ENCODE measurements around the gene RPS23.
"Not testable (repeated sequence)": the region's sequence is repeated elsewhere in the genome, so short reads cannot be mapped to it uniquely, and the experiment has no call there.

The RPS23 gene

DNA sequence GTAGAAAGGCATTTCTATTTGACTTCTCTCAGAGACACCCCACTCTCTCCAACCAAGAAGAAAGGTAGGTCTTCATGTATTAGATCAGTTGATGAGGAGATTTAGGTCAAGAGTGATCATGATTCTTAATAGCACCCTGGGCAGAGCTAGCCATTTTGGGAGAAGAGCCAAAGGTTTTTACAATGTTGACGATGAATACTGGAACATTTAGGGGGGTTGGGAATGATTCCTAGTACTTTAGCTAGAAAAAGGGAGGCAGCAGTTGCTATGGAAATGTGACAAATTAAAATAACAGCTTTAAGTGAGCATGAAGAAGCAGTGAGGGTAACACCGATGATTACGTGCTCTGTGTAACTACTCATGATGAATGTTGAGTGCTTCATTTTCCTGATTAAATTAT, 9.5 kb upstream of the RPS23 start:
- H3K27me3 ChIP-seq (ENCODE audit: control insufficient read depth, insufficient read depth, low read length): no peaks in the 10 kb centered on the region
- no peak overlapping the region for H3K4me3 ChIP-seq (ENCODE audit: low read depth, low read length)
- H3K36me3 ChIP-seq (ENCODE audit: control insufficient read depth, insufficient read depth, low read length): no peaks in the 10 kb centered on the region
- no peaks in the 10 kb centered on the region for H3K9me3 ChIP-seq (ENCODE audit: control insufficient read depth, insufficient read depth, low read length)
- peaks cover 3% of the 10 kb centered on the region for H3K4me1 ChIP-seq (ENCODE audit: control insufficient read depth, insufficient read depth, low read length)
- H3K9ac ChIP-seq (ENCODE audit: low read depth, low read length): no peak overlapping the region

DNA sequence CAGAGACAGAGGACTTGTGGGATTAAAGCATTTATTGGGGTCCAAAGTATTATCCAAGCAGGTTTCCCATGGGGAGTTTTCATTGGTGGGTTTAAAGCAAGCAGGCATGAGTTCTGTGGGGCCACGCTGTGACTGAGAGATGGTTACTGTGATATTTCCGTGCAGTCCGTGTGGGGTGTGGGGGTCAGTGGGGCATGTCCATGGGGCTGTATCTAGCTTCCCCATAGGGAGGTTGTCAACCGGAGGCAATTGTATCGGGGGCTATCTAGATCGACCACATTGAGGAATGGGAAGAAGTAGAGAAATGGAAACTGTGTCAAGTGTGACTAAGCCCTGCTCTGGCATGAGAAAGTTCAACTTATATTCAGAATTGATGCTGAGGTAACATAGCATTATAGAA, 7.1 kb upstream of the RPS23 start:
- Histone ChIP-seq H3K4me3 (ENCODE audit: low read depth, low read length) (no peak overlapping the region), H3K9me3 (ENCODE audit: control insufficient read depth, insufficient read depth, low read length) (no peaks in the 10 kb centered on the region), H3K36me3 (ENCODE audit: control insufficient read depth, insufficient read depth, low read length) (no peaks in the 10 kb centered on the region), H3K27me3 (ENCODE audit: control insufficient read depth, insufficient read depth, low read length) (no peaks in the 10 kb centered on the region), H3K4me1 (ENCODE audit: control insufficient read depth, insufficient read depth, low read length) (no peaks in the 10 kb centered on the region), H3K9ac (ENCODE audit: low read depth, low read length) (no peak overlapping the region)

DNA sequence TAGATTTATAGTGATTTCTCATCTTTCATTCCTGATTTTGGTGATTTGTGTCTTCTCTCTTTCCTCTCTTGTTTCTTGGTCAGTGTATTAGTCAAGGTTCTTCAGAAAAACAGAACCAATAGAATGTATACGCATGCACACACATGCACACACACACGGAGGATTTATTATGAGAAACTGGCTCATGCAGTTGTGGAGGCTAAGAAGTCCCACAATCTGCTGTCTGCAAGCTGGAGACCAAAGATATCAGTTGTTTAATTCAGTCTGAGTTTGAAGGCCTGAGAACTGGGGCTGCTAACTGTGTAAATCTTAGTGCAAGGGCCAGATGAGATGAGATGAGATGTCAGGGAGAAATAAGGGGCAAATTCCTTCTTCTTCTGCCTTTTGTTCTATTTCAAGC, 5.7 kb upstream of the RPS23 start:
- Histone ChIP-seq H3K4me1 (ENCODE audit: control insufficient read depth, insufficient read depth, low read length) (no peaks in the 10 kb centered on the region), H3K9me3 (ENCODE audit: control insufficient read depth, insufficient read depth, low read length) (no peaks in the 10 kb centered on the region), H3K36me3 (ENCODE audit: control insufficient read depth, insufficient read depth, low read length) (no peaks in the 10 kb centered on the region), H3K27me3 (ENCODE audit: control insufficient read depth, insufficient read depth, low read length) (no peaks in the 10 kb centered on the region), H3K4me3 (ENCODE audit: low read depth, low read length) (no peak overlapping the region), H3K9ac (ENCODE audit: low read depth, low read length) (no peak overlapping the region)

DNA sequence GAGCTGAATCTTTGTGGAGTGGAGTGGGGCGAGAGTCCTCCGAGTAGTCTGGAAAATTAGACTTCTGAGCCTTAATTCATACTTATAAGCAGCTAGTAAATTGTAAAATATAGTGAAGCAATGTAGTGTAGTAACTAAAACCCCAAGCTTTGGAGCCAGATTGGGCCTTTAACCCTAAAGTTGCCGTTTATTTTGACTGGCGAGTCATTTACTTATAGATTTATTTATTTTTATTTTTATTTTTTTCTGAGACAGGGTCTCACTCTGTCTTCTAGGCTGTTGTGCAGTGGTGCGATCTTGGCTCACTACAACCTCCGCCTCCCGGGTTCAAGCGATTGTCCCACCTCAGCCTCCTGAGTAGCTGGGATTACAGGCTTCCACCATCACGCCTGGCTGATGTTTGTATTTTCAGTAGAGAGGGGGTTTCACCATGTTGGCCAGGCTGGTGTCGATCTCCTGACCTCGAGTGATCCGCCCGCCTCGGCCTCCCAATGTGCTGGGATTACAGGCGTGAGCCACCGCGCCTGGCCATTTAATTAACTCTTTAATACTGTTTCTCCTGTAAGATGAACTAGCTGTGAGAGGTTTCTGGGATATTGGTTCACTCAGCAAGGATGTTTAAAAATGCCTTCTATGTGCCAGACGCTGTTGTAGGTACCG, 687 bp upstream of the RPS23 start:
- H3K4me3 ChIP-seq (ENCODE audit: low read depth, low read length): peak overlapping the region; percentile 72
- peak overlapping the region; percentile 97 for H3K9ac ChIP-seq (ENCODE audit: low read depth, low read length)
- H3K36me3 ChIP-seq (ENCODE audit: control insufficient read depth, insufficient read depth, low read length): peaks cover 14% of the 10 kb centered on the region
- H3K4me1 ChIP-seq (ENCODE audit: control insufficient read depth, insufficient read depth, low read length): no peaks in the 10 kb centered on the region
- no peaks in the 10 kb centered on the region for H3K27me3 ChIP-seq (ENCODE audit: control insufficient read depth, insufficient read depth, low read length)
- no peaks in the 10 kb centered on the region for H3K9me3 ChIP-seq (ENCODE audit: control insufficient read depth, insufficient read depth, low read length)

DNA sequence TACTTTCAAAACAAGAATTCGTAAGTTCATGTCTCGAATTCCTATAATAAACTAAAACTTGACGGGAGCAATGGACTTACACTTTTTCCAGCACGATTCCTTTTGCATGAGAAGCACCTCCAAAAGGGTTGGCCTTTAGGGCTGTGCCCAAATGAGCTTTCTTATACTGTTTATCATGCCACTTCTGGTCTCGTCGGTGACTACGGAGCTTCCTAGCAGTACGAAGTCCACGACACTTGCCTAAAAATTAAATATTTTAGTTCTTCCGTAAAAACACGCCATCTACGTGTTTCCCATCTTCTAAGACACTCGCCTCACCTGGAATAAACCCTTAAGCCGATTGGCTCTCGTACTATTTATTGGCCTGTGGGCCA, 554 bp downstream of the RPS23 start:
- peak overlapping the region; percentile 97 for H3K9ac ChIP-seq (ENCODE audit: low read depth, low read length)

DNA sequence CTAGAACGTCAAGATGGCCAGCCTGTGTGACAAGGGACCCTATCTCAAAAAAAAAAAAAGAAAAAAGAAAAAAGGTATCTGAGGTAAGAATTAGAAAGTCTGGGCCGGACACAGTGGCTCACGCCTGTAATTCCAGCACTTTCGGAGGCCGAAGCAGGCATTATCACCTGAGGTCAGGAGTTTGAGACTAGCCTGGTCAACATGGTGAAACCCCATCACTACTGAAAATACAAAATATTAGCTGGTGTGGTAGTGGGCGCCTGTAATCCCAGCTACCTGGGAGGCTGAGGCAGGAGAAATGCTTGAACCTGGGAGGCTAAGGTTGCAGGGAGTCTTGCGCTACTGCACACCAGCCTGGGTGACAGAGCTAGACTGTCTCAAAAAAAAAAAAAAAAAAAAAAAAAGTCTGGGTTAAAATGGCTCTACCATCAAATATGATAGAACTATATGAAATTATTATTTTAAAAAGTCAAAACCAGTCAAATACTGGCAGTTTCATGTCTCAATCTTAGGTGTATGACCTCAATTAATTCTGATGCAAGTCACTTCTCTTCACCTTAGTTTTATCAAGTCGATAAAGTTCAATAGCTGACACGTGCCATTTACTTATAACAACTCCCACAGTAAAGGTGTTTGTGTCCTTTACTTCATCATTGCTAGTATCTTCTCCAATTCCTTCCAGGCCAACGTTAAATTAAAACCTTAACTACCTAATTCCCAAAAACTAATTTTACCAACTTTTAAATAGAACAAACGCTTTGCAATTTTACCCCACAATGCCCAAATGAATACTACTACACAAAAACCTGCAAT, 1.1 kb downstream of the RPS23 start:
- Histone ChIP-seq H3K27me3 (ENCODE audit: control insufficient read depth, insufficient read depth, low read length) (no peaks in the 10 kb centered on the region), H3K9ac (ENCODE audit: low read depth, low read length) (peak overlapping the region; percentile 97), H3K36me3 (ENCODE audit: control insufficient read depth, insufficient read depth, low read length) (peaks cover 14% of the 10 kb centered on the region), H3K9me3 (ENCODE audit: control insufficient read depth, insufficient read depth, low read length) (no peaks in the 10 kb centered on the region), H3K4me1 (ENCODE audit: control insufficient read depth, insufficient read depth, low read length) (no peaks in the 10 kb centered on the region), H3K4me3 (ENCODE audit: low read depth, low read length) (peak overlapping the region; percentile 72)

More for the DNA sequence above, 554 bp downstream of the RPS23 start:
- Histone ChIP-seq H3K9me3 (ENCODE audit: control insufficient read depth, insufficient read depth, low read length) (no peaks in the 10 kb centered on the region), H3K27me3 (ENCODE audit: control insufficient read depth, insufficient read depth, low read length) (no peaks in the 10 kb centered on the region), H3K4me3 (ENCODE audit: low read depth, low read length) (peak overlapping the region; percentile 72), H3K36me3 (ENCODE audit: control insufficient read depth, insufficient read depth, low read length) (peaks cover 14% of the 10 kb centered on the region), H3K4me1 (ENCODE audit: control insufficient read depth, insufficient read depth, low read length) (no peaks in the 10 kb centered on the region)

DNA sequence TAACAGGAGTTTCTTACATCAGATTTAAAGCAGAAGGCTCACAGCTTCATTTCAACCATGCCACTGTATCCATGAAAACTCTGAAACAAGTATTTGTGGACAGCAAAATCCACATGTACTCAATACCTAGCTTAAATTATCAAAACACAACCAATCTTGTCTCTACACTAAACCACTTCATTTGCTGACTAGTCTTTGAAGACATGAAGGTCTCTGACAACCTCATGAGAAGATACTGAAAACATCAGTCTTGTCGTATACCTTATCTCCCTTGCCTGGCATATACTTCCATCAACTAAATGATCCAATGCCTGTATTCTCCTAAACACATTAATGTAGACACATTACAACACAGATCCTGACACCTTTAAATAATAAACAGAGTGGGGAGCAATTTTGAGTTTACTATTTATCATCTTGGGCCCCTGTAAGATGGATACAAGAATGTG, 2.9 kb downstream of the RPS23 start:
- Histone ChIP-seq H3K9ac (ENCODE audit: low read depth, low read length) (no peak overlapping the region), H3K4me1 (ENCODE audit: control insufficient read depth, insufficient read depth, low read length) (no peaks in the 10 kb centered on the region), H3K36me3 (ENCODE audit: control insufficient read depth, insufficient read depth, low read length) (peaks cover 14% of the 10 kb centered on the region), H3K4me3 (ENCODE audit: low read depth, low read length) (no peak overlapping the region), H3K27me3 (ENCODE audit: control insufficient read depth, insufficient read depth, low read length) (no peaks in the 10 kb centered on the region), H3K9me3 (ENCODE audit: control insufficient read depth, insufficient read depth, low read length) (no peaks in the 10 kb centered on the region)

DNA sequence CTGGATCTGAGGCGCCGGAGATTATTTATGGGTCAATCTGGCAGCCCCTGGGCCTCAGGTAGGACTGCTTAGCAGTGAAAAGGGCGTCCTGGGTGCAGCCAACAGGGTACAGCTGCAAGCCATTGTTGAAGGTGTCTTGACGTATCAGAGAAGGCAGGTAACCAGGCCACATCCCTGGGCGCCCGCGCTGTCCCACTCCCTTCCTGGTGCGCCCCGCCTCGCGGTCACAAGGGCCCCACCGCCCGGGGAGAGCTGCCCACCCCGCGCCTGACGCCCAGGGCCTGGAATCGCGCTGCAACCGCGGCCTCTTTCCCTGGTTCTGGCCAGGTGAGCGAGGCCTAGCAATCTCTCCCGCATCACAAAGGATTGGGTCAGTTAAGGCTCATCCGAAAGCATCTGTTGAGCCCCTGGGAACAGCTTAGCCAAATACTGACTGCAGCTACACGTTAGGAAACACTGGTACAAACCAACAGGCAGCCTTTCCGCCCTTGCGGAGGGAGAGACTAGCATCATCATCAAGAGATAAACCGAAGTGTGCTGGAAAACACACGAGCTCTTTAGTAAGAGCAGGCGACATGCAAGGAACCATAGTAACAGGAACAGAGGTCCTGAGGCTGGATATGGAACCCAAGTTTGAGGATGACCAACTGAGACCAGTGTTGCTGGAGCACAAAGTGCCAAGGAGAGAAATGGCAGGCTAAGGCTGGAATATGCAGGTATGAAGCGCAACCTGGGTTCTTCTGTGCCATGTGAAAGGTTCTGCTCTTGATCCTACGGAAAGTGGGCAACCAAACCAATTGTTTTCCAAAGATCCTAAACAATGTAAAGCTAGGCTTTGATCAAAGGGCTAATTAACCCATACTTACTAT, 3.6 kb downstream of the RPS23 start:
- Histone ChIP-seq H3K36me3 (ENCODE audit: control insufficient read depth, insufficient read depth, low read length) (peaks cover 14% of the 10 kb centered on the region), H3K4me1 (ENCODE audit: control insufficient read depth, insufficient read depth, low read length) (no peaks in the 10 kb centered on the region), H3K4me3 (ENCODE audit: low read depth, low read length) (peak overlapping the region; percentile 7), H3K9me3 (ENCODE audit: control insufficient read depth, insufficient read depth, low read length) (no peaks in the 10 kb centered on the region), H3K27me3 (ENCODE audit: control insufficient read depth, insufficient read depth, low read length) (no peaks in the 10 kb centered on the region), H3K9ac (ENCODE audit: low read depth, low read length) (peak overlapping the region; percentile 26)

DNA sequence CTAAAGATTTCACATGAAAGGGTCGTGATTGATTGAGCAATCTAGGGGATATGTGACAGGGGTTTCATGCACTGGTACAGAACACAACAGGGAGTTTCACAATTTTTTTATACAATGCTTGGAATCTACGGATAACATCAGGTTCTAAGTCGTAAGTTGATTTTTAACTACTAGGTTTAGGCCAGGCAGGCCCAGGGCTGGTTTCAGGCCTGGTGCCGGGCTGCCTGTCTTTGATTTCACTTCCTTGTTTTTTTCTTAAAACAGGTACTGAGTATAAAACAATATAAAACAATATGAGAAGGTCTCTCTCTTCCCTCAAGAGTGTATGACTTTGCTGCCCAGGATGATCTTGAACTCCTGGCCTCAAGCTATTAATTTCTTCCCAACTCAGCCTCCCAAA, 4.7 kb downstream of the RPS23 start:
- not testable (repeated sequence) for H3K9me3 ChIP-seq (ENCODE audit: control insufficient read depth, insufficient read depth, low read length); H3K4me1 ChIP-seq (ENCODE audit: control insufficient read depth, insufficient read depth, low read length); H3K4me3 ChIP-seq (ENCODE audit: low read depth, low read length); H3K27me3 ChIP-seq (ENCODE audit: control insufficient read depth, insufficient read depth, low read length); H3K9ac ChIP-seq (ENCODE audit: low read depth, low read length)
- peaks cover 14% of the 10 kb centered on the region for H3K36me3 ChIP-seq (ENCODE audit: control insufficient read depth, insufficient read depth, low read length)

DNA sequence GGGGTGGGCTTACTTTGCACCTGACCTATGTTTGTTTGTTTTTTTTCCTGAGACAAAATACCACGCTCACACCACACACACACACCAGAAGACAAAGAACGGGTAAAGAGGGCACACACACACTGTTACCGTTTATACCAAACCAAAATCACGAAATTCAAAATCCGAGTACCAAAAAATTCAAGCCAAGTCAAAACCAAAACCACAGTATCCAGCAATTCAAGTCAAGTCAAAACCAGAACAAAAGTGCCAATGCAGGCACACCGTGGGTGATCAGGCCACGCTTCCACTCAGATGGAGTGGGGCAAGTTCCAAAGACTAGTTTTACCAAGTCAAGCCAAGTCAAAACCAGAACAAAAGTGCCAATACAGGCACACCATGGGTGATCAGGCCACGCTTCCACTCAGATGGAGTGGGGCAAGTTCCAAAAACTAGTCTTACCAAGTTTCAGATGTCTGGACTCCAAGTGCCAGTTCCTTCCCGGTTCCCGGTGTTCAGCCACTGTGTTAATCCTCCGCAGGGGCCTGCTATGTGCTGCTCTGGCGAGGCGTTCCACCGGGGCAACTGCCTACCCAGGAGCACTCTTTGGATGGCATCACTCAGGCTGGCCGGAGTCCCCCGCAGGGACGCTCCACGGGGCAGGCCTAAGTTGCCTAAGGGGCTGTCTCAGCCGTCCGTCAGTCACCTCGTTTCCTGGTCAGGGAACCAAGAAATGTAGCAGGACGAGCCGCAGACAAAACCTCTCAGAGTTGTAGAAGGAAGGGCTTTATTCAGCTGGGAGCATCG, 5.4 kb downstream of the RPS23 start:
- not testable (repeated sequence) for H3K9me3 ChIP-seq (ENCODE audit: control insufficient read depth, insufficient read depth, low read length); H3K9ac ChIP-seq (ENCODE audit: low read depth, low read length); H3K4me1 ChIP-seq (ENCODE audit: control insufficient read depth, insufficient read depth, low read length); H3K4me3 ChIP-seq (ENCODE audit: low read depth, low read length); H3K27me3 ChIP-seq (ENCODE audit: control insufficient read depth, insufficient read depth, low read length)
- H3K36me3 ChIP-seq (ENCODE audit: control insufficient read depth, insufficient read depth, low read length): peaks cover 14% of the 10 kb centered on the region

DNA sequence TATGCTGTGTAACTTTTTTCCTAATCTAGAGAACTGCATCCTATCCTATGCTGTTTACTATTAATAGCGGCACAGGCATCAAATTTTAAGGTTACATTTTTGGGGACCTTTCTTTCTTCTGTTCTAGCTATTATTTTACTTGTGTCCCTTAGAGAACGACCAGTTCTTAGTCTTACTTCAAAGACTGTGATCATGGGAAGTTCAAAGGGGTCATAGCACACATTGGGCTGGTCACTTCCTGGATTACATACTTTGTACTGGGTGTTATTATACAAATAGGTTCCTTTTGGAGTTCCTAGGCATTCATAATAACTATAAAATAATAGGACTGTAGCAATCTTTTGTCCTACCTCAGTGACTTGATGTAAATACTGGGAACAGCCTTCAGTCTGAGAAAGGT, 8.8 kb downstream of the RPS23 start:
- H3K4me3 ChIP-seq (ENCODE audit: low read depth, low read length); H3K27me3 ChIP-seq (ENCODE audit: control insufficient read depth, insufficient read depth, low read length); H3K9me3 ChIP-seq (ENCODE audit: control insufficient read depth, insufficient read depth, low read length); H3K36me3 ChIP-seq (ENCODE audit: control insufficient read depth, insufficient read depth, low read length); H3K4me1 ChIP-seq (ENCODE audit: control insufficient read depth, insufficient read depth, low read length); H3K9ac ChIP-seq (ENCODE audit: low read depth, low read length): not testable (repeated sequence)

Measured in iPS-15b (cell line).